ENCODE results near the gene GCNA. TPM values are rescaled to one million over a fixed set of nuclear protein-coding genes. Genes with fewer than 3 reads are reported as not detected.

The GCNA gene, protein sequence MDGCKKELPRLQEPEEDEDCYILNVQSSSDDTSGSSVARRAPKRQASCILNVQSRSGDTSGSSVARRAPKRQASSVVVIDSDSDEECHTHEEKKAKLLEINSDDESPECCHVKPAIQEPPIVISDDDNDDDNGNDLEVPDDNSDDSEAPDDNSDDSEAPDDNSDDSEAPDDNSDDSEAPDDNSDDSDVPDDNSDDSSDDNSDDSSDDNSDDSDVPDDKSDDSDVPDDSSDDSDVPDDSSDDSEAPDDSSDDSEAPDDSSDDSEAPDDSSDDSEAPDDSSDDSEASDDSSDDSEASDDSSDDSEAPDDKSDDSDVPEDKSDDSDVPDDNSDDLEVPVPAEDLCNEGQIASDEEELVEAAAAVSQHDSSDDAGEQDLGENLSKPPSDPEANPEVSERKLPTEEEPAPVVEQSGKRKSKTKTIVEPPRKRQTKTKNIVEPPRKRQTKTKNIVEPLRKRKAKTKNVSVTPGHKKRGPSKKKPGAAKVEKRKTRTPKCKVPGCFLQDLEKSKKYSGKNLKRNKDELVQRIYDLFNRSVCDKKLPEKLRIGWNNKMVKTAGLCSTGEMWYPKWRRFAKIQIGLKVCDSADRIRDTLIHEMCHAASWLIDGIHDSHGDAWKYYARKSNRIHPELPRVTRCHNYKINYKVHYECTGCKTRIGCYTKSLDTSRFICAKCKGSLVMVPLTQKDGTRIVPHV
- total RNA-seq (1 to 10 TPM in 7 of 10 donors, under 1 TPM in 3; 0.53 to 2.7 (median 1.2) TPM), polyA plus RNA-seq (1 to 10 TPM; 1.5 to 1.7 TPM)
- long read RNA-seq, donor 1, partial matches to known transcripts, result 0 of 1 reads
- long read RNA-seq, donor 1, other reads (novel, unspliced or antisense), result 0 of 1 reads
- long read RNA-seq, donor 2, result 0 reads
- long read RNA-seq, donor 3, partial matches to known transcripts, result 2 of 6 reads
- long read RNA-seq, donor 3, other reads (novel, unspliced or antisense), result 2 of 6 reads

DNA sequence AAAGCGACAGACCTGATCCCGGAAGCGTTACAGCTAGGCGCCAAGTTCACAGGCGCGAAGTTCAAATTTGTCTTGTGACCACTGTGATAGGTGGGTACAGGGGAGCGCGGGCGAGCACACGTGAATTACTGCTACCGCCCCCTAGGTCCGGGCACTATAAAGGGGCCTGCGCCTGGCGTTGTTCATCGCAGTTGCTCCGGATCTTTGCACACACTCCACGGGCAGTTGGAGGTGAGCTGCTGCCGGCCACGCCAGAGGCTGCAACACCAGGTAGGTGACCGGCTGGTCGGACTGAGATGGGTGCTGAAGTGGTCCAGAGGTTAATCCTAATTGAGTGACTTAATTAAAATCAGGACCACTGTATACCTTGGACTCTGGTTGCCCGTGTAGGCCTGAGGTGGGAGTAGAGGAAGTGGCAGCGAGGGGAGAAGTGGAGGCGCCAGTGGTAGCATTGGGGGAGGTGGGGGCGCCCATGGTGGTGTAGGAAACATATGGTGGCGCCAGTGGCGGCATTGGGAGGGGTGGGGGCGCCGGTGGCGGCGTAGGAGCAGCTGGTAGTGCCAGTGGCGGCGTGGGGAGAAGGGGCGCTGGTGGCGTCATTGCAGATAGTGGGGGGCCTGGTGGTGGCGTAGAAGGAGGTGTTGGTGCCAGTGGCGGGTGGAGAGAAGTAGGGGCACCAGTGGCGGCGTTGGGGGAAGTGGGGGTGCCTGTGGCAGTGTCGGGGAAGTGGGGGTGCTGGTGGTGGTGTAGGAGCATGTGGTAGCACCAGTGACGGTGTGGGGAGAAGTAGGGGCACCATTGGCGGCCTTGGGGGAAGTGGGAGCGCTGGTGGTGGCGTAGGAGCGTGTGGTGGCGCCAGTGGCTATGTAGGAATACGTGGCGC, at the start of gene GCNA:
Gene GCNA, plus strand, starts transcription at position 185 of the 883 bp plus-strand sequence. CDS start 2,385 bp downstream, outside the sequence.
- Histone ChIP-seq H3K27ac (peak within 1 kb of the TSS in 1 of 10 donors; percentile 9), H3K36me3 (peaks cover 0 to 54% (median 11%) of the 10 kb centered on the region in 9 donors), H3K27me3 (peaks cover 0 to 4% (median 0%) of the 10 kb centered on the region in 7 donors), H3K4me1 (peaks cover 0 to 4% (median 0%) of the 10 kb centered on the region in 9 donors), H3K4me3 (no peak within 1 kb of the TSS), H3K9me3 (no peaks in the 10 kb centered on the region)
- ATAC-seq (peak in 1 of 8 donors; percentile 48), DNase-seq (no peak)
- intact Hi-C loops (cut with DNase I), result no loop called here
- TF ChIP-seq, protein P1, sequence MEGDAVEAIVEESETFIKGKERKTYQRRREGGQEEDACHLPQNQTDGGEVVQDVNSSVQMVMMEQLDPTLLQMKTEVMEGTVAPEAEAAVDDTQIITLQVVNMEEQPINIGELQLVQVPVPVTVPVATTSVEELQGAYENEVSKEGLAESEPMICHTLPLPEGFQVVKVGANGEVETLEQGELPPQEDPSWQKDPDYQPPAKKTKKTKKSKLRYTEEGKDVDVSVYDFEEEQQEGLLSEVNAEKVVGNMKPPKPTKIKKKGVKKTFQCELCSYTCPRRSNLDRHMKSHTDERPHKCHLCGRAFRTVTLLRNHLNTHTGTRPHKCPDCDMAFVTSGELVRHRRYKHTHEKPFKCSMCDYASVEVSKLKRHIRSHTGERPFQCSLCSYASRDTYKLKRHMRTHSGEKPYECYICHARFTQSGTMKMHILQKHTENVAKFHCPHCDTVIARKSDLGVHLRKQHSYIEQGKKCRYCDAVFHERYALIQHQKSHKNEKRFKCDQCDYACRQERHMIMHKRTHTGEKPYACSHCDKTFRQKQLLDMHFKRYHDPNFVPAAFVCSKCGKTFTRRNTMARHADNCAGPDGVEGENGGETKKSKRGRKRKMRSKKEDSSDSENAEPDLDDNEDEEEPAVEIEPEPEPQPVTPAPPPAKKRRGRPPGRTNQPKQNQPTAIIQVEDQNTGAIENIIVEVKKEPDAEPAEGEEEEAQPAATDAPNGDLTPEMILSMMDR (IDR thresholded peaks at IDR 0.05), result no peak
- 97 to 98% methylated on average over 27 to 48 of the region's 48 CpGs for WGBS, 2 donors

DNA sequence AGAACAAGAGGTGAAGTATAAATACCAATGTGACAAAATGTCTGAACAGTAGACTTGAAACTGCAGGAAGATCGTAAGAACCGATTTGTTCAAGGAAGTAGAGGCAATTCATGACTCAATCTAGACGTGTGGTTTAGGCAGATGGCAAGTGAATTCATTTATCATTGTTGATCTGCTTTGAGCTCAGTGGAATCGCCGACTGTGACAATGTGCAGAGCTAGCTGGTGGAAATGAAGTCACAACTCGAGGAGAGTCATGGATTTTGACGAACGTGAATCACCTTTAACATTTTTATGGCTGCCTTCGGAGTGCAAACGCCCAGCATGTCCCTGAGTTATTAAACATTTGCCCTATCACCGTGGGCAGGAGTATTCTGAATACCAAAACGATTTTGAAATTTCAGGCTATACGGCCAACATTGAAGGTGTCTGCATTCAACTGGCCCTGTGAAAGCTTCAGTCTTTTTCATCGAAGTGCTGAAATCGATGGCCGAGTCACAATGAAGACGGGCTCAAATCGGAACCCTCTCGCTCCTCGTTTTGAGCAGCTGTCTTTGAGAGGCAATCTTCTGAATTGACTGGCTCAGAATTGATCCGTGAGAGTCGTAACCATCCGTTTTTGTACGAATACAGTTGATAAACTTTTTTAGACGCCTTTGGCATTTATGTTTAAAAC, 46.0 kb upstream of the GCNA start:
- peak overlapping the region; percentile 68 to 97 (median 90) for H3K27ac ChIP-seq
- intact Hi-C loops (cut with DNase I), result loop anchor here in 1 of 10 donors (1.0 to 5.0 kb wide), 2 partner anchors 17 to 40 kb away; no protein-coding TSS in a partner anchor
- ATAC-seq, result peak in 5 of 8 donors; percentile 2 to 11 (median 6)

DNA sequence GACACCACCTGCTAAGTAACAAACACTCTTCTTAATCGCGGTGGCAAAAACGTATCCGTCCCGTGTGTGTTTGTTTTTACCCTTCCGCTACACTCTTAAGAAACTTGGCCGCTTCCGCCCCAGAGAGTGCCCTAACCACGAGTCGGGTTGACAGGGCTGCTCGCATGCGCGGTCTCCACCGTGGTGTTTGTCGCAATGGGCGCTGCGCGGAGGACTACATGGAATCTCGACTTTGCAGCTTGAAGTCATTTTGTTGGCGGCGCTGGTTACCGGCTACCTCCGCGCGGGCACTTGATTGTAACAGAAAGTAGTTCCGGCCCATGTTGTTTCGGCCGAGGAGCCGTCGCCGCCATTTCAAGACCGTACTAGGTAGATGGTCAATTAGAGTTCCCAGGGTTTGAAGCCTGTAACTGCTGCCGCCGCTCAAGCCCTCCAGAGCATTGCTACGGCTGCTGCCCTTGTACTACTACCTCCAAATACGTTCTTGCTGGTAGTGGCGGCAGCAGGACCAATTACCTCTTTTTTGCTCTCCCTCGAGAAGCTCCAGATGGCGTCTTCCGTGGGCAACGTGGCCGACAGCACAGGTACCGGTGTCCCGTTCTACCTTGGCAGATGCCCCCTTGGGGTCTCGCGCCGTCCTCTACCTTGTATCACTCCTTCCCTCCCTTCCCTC, 45.3 kb upstream of the GCNA start, which contains the start of gene OGT:
Gene OGT, plus strand, starts transcription at position 352 of the 673 bp plus-strand sequence. Its CDS starts 196 bp downstream, at position 548.
- H3K4me1 ChIP-seq, result peaks cover 0 to 33% (median 18%) of the 10 kb centered on the region in 9 donors
- intact Hi-C loops (cut with DNase I), result loop anchor here in 1 of 10 donors (1.0 to 5.0 kb wide), 2 partner anchors 18 to 41 kb away; no protein-coding TSS in a partner anchor
- TF ChIP-seq, protein P1 (IDR thresholded peaks at IDR 0.05), result no peak
- DNase-seq (peak; percentile 93 to 96), ATAC-seq (peak; percentile 94 to 97 (median 96))
- H3K27me3 ChIP-seq, result peaks cover 0 to 3% (median 0%) of the 10 kb centered on the region in 7 donors
- peak within 1 kb of the TSS; percentile 82 to 97 (median 90) for H3K27ac ChIP-seq
- H3K36me3 ChIP-seq, result peaks cover 0 to 17% (median 0%) of the 10 kb centered on the region in 9 donors
- peak within 1 kb of the TSS; percentile 63 to 94 (median 77) for H3K4me3 ChIP-seq
- H3K9me3 ChIP-seq, result peaks cover 0 to 19% (median 0%) of the 10 kb centered on the region in 11 donors
- WGBS, 2 donors, result 0 to 1% methylated on average over 47 of the region's 47 CpGs

More for the DNA sequence above, 46.0 kb upstream of the GCNA start:
- H3K4me3 ChIP-seq, result peak overlapping the region in 9 of 10 donors; percentile 63 to 94 (median 79)
- WGBS, 2 donors, result 2 to 3% methylated on average over 25 of the region's 25 CpGs
- H3K27me3 ChIP-seq, result peaks cover 0 to 3% (median 0%) of the 10 kb centered on the region in 7 donors
- H3K9me3 ChIP-seq, result peaks cover 0 to 19% (median 0%) of the 10 kb centered on the region in 11 donors
- H3K4me1 ChIP-seq, result peaks cover 0 to 26% (median 11%) of the 10 kb centered on the region in 9 donors
- peaks cover 0 to 10% (median 0%) of the 10 kb centered on the region in 9 donors for H3K36me3 ChIP-seq
- TF ChIP-seq, protein P1 (IDR thresholded peaks at IDR 0.05), result no peak
- DNase-seq, result no peak
